GM12873 (cell line): ENCODE measurements around the gene WIPF3.

ENCODE experiments used
- CTCF ChIP-seq: IDR thresholded peaks from 2 replicates; pipeline ENCODE4 v1.5.1; 2012; ENCODE audit warnings: low read depth, mild to moderate bottlenecking, moderate library complexity, low read length, control low read depth; ENCODE audit not compliant: insufficient read depth; ENCODE audit errors: missing control alignments

The WIPF3 gene

GRCh38 chr7:29810813-29811482 is 4.6 kb downstream of the WIPF3 start:
- TF ChIP-seq CTCF, result no peak

GRCh38 chr7:29811586-29811985 is 5.3 kb downstream of the WIPF3 start:
- TF ChIP-seq CTCF, result no peak

- TF ChIP-seq CTCF, result no peak
These were observed 6.0 kb downstream of the WIPF3 start for GRCh38 chr7:29812185-29812876.

GRCh38 chr7:29815181-29816105 is 9.1 kb downstream of the WIPF3 start:
- TF ChIP-seq CTCF, result no peak

- TF ChIP-seq CTCF, result no peak
These were observed 12.0 kb downstream of the WIPF3 start for GRCh38 chr7:29818308-29818707.

- no peak for TF ChIP-seq CTCF
These were observed 19.6 kb downstream of the WIPF3 start for GRCh38 chr7:29825775-29826529.
